HepG2 (cell line): ENCODE measurements around the gene CYP4F8. TPM values are rescaled to one million over a fixed set of nuclear protein-coding genes. Genes with fewer than 3 reads are reported as not detected.

ENCODE experiments used
- CENPT ChIP-seq: sonication (generic); formaldehyde crosslinking; IDR thresholded peaks from 2 replicates; pipeline ENCODE4 v1.8.0; 2022; ENCODE audit warnings: low read depth, mild to moderate bottlenecking, moderate library complexity, missing genetic modification reagents
- DRAP1 ChIP-seq: IDR thresholded peaks from 2 replicates; pipeline ENCODE4 v1.6.1; 2016; ENCODE audit warnings: missing genetic modification reagents, missing compliant biosample characterization
- HNF1A ChIP-seq, 2 experiments: sonication (generic) in 1 of 2; formaldehyde crosslinking in 1 of 2; IDR thresholded peaks; 2 replicates each; pipeline versions ENCODE4 v1.4.0 to v1.6.1; 2016 to 2020; ENCODE audit warnings: borderline replicate concordance in 1 of 2, low read depth in 1 of 2, mild to moderate bottlenecking in 1 of 2, missing genetic modification reagents in 1 of 2
- KDM3A ChIP-seq: IDR thresholded peaks from 2 replicates; pipeline ENCODE4 v1.6.1; 2018; ENCODE audit warnings: low read depth, missing compliant biosample characterization
- KLF16 ChIP-seq, 2 experiments: sonication (generic) in 1 of 2; formaldehyde crosslinking in 1 of 2; IDR thresholded peaks; 2 replicates each; pipeline versions ENCODE4 v1.6.1 to v1.8.0; 2016 to 2023; ENCODE audit warnings: missing genetic modification reagents in 2 of 2, missing compliant biosample characterization in 1 of 2
- MLX ChIP-seq: IDR thresholded peaks from 2 replicates; pipeline ENCODE4 v1.6.1; 2016
- POLR2A ChIP-seq, 2 experiments: IDR thresholded peaks; 2 replicates each; pipeline ENCODE4 v1.6.1; 2011; ENCODE audit warnings: low read depth in 2 of 2, low read length in 2 of 2, mild to moderate bottlenecking in 1 of 2, moderate library complexity in 1 of 2; ENCODE audit not compliant: insufficient read depth in 1 of 2
- PPARG ChIP-seq: conservative IDR thresholded peaks from 2 replicates; pipeline ENCODE4 v1.6.1; 2016; ENCODE audit warnings: missing biosample characterization, missing genetic modification reagents
- PRPF4 ChIP-seq: fragments of 200-400 bp; formaldehyde crosslinking; IDR thresholded peaks from 2 replicates; pipeline ENCODE4 v1.6.1; 2016; ENCODE audit warnings: low read length, low read depth; ENCODE audit not compliant: poor library complexity, severe bottlenecking
- SP1 ChIP-seq, 2 experiments: fragments of 450-650 bp in 1 of 2; sonication (generic) in 1 of 2; formaldehyde crosslinking in 1 of 2; IDR thresholded peaks; 2 replicates each; pipeline versions ENCODE4 v1.4.0 to v1.6.1; 2016 to 2020; ENCODE audit warnings: missing genetic modification reagents in 1 of 2
- SPEN ChIP-seq: sonication (generic); formaldehyde crosslinking; IDR thresholded peaks from 2 replicates; pipeline ENCODE4 v1.5.1; 2020; ENCODE audit warnings: low read depth, mild to moderate bottlenecking, missing genetic modification reagents
- TGIF2 ChIP-seq: IDR thresholded peaks from 2 replicates; pipeline ENCODE4 v1.6.1; 2016; ENCODE audit warnings: control low read depth, missing compliant biosample characterization
- ZNF142 ChIP-seq: sonication (generic); formaldehyde crosslinking; IDR thresholded peaks from 2 replicates; pipeline ENCODE4 v1.4.0; 2020; ENCODE audit warnings: missing genetic modification reagents
- ZNF350 ChIP-seq: sonication (generic); formaldehyde crosslinking; IDR thresholded peaks from 2 replicates; pipeline ENCODE4 v1.4.0; 2020; ENCODE audit warnings: mild to moderate bottlenecking, low read depth, missing genetic modification reagents, borderline replicate concordance
- polyA plus RNA-seq, 8 experiments: library from polyadenylated mRNA; depleted of rRNA in 3 of 8; stranded (reverse) in 7 of 8; unstranded in 1 of 8; fragments of >200 nt; fragmentation: Illumina TruSeq in 4 of 8; extraction: Trizol in 4 of 8; gene quantifications; 2 replicates each; pipeline versions ENCODE4 v1.2.1 to v1.2.3, GENCODE V29; 2011 to 2016; ENCODE audit warnings: low read depth in 4 of 8, missing spikeins in 1 of 8, mixed read lengths in 1 of 8; ENCODE audit not compliant: insufficient read depth in 1 of 8
- total RNA-seq, 5 experiments: library from RNA; depleted of rRNA; stranded (reverse); fragments of >200 nt; fragmentation: Illumina TruSeq; extraction: Trizol; gene quantifications; 2 replicates each; pipeline ENCODE4 v1.2.3, GENCODE V29; 2016; ENCODE audit warnings: low read depth in 1 of 5

CYP4F8 gene
- total and polyA plus RNA-seq, 2 of the 13 experiments (the other 11 are each of a cell fraction or from before 2014, with no cell fraction given) = not detected

- TF ChIP-seq ZNF142 (no peak), POLR2A (IDR thresholded peaks at IDR 0.05; ENCODE audit: insufficient read depth in 1 of 2, low read depth in 2 of 2, low read length in 2 of 2) (peak; percentile 56 to 77; a peak in 3 of 4 replicates), DRAP1 (CRISPR knock-in tag) (peak; percentile 68), PRPF4 (no peak), SP1 (IDR thresholded peaks at IDR 0.05) (no peak), SP1 (CRISPR knock-in tag; IDR thresholded peaks at IDR 0.05) (peak; percentile 73), KLF16 (CRISPR knock-in tag; IDR thresholded peaks at IDR 0.05) (peak in 1 of 2 experiments; percentile 49; a peak in 1 of 4 replicates), TGIF2 (0 out of 2 replicates have a peak, but pooled peaks have one; percentile 54), HNF1A (IDR thresholded peaks at IDR 0.05; ENCODE audit: low read depth) (no peak), HNF1A (CRISPR knock-in tag; IDR thresholded peaks at IDR 0.05; ENCODE audit: borderline replicate concordance) (0 out of 2 replicates have a peak, but pooled peaks have one; percentile 12), CENPT (CRISPR knock-in tag) (no peak), SPEN (CRISPR knock-in tag) (0 out of 2 replicates have a peak, but pooled peaks have one; percentile 26), PPARG (CRISPR knock-in tag) (peak; percentile 44; the same call in 1 of the 2 replicates), KDM3A (0 out of 2 replicates have a peak, but pooled peaks have one; percentile 54), ZNF350 (CRISPR knock-in tag) (peak; percentile 51; the same call in 1 of the 2 replicates), MLX (CRISPR knock-in tag) (0 out of 2 replicates have a peak, but pooled peaks have one; percentile 7)
Observed at GRCh38 chr19:15672580-15673175, 57.7 kb downstream of the CYP4F8 start, which contains the start of gene CYP4F12 (continued).
